ENCODE data around the gene ABCG2.

- TF ChIP-seq POLR2AphosphoS5 (IDR thresholded peaks at IDR 0.05; ENCODE audit: low read depth, low read length): no peak
- no peak for TF ChIP-seq TAF1 (IDR thresholded peaks at IDR 0.05; ENCODE audit: borderline replicate concordance, insufficient read depth, low read length)
- TF ChIP-seq SIN3A (IDR thresholded peaks at IDR 0.05; ENCODE audit: borderline replicate concordance, insufficient read depth, low read length): no peak
Measured at GRCh38 chr4:88058295-88058694, 100.1 kb downstream of the ABCG2 start.

Measured in PFSK-1 (cell line).